ENCODE results near the gene VSIG10L. TPM values are rescaled to one million over a fixed set of nuclear protein-coding genes. Genes with fewer than 3 reads are reported as not detected.

VSIG10L gene
- polyA plus RNA-seq, 1 donor = 1.00 TPM

- no peak for DNase-seq (ENCODE audit: low read depth)
Measured at GRCh38 chr19:51317968-51318367, 24.0 kb downstream of the VSIG10L start.

GRCh38 chr19:51317376-51317775, 24.6 kb downstream of the VSIG10L start:
- no peak for DNase-seq (ENCODE audit: low read depth)

GRCh38 chr19:51316688-51317087, 25.3 kb downstream of the VSIG10L start:
- no peak for DNase-seq (ENCODE audit: low read depth)

GRCh38 chr19:51311351-51312257, 30.3 kb downstream of the VSIG10L start, which contains the start of gene IGLON5:
TSS of gene IGLON5 (plus strand) at chr19:51311644. CDS start at chr19:51311848, 204 bp downstream.
- no peak for DNase-seq (ENCODE audit: low read depth)

GRCh38 chr19:51305479-51305878, 36.5 kb downstream of the VSIG10L start:
- no peak for DNase-seq (ENCODE audit: low read depth)

- DNase-seq (ENCODE audit: low read depth) = no peak
Measured at GRCh38 chr19:51301266-51301665, 40.7 kb downstream of the VSIG10L start.

- no peak for DNase-seq (ENCODE audit: low read depth)
Measured at GRCh38 chr19:51297406-51297805, 44.5 kb downstream of the VSIG10L start.

GRCh38 chr19:51296336-51297093, 45.4 kb downstream of the VSIG10L start:
- no peak for DNase-seq (ENCODE audit: low read depth)

GRCh38 chr19:51295382-51296126, 46.4 kb downstream of the VSIG10L start:
- DNase-seq (ENCODE audit: low read depth) = no peak

- no peak for DNase-seq (ENCODE audit: low read depth)
Measured at GRCh38 chr19:51294977-51295375, 47.0 kb downstream of the VSIG10L start.

- no peak for DNase-seq (ENCODE audit: low read depth)
Measured at GRCh38 chr19:51294211-51294976, 47.5 kb downstream of the VSIG10L start.

GRCh38 chr19:51293571-51294210, 48.2 kb downstream of the VSIG10L start:
- no peak for DNase-seq (ENCODE audit: low read depth)

- no peak for DNase-seq (ENCODE audit: low read depth)
Measured at GRCh38 chr19:51292971-51293370, 49.0 kb downstream of the VSIG10L start.

GRCh38 chr19:51289635-51290034, 52.3 kb downstream of the VSIG10L start:
- no peak for DNase-seq (ENCODE audit: low read depth)

- DNase-seq (ENCODE audit: low read depth) = no peak
Measured at GRCh38 chr19:51285682-51286081, 56.3 kb downstream of the VSIG10L start.

GRCh38 chr19:51282335-51282734, 59.6 kb downstream of the VSIG10L start:
- DNase-seq (ENCODE audit: low read depth) = no peak
